Aorta (tissue), 4 donors: ENCODE results near the gene SPRED2. TPM values are rescaled to one million over a fixed set of nuclear protein-coding genes. Genes with fewer than 3 reads are reported as not detected.

Source experiments
- polyA plus RNA-seq, 2 donors: library from polyadenylated mRNA; stranded (reverse); fragments of 200-250 nt; gene quantifications; one replicate each; pipeline ENCODE4 v1.2.3, GENCODE V29; 2013
- total RNA-seq, 2 donors: library from RNA; stranded (reverse); fragmentation: NEBNext Ultra II Directional; extraction: Animal tissue kit (Norgen Biotek cat#: 25700); gene quantifications; one replicate each; pipeline ENCODE4 v1.2.1, GENCODE V29; 2021
- donor health status: healthy with polysubstance abuse.
- donor health status: Bipolar disorder and iron deficiency.
- donor health status: DM: no; HTN: no; CAD: no.
- donor health status: DM: yes; HTN: yes; CAD: no.

The SPRED2 gene
- total and polyA plus RNA-seq, 4 donors: 9.9 to 38.3 (median 28.1) TPM

Other genes with a start within 250 kb of the SPRED2 start
- gene ACTR2, start 204.8 kb downstream of the SPRED2 start, total RNA-seq: 100 to 1,000 TPM; 221 to 255 TPM
- gene ACTR2, start 204.8 kb downstream of the SPRED2 start, polyA plus RNA-seq: 100 to 1,000 TPM in 1 of 2 donors, 10 to 100 TPM in 1; 78.1 to 144 TPM